ENCODE measurements around the gene RAD9A.

The RAD9A gene

DNA sequence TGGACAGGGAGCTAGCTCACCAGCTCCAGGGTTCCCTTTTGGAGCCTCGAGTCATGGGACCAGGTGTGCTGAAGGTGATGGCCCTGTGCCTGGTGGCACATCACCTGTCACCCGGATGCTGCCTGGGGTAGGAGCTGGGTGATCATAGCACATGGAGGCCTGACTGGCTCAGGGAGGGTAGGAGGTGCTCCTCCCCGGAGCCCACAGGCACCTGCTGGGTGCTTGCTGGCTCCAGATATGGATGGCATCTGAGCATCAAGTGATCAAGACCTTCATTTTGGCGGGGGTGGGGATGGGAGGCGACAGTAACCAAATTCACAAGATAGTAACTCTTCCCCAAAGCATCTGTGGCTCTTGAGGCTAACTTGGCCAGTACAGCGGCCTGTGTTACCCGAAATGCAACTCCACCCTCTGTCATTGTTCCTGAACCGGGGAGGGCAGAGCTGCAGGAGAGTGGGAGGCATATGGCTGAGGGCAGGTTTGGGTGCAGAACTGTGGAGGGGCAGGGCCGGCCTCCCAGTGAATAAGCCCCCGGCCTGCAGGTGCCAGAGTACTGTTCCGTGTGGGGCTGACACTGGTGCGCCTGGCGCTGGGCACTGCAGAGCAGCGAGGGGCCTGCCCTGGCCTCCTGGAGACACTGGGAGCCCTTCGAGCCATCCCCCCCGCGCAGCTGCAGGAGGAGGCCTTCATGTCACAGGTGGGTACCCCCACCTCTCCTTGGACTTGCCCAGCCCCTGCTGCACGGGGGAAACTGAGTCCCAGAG, 16.8 kb downstream of the RAD9A start:
- Histone ChIP-seq H3K27me3 (peaks cover 0 to 90% of the 10 kb centered on the region in 2 donors), H3K4me3 (no peak overlapping the region), H3K27ac (no peak overlapping the region), H3K9me3 (no peaks in the 10 kb centered on the region), H3K36me3 (no peaks in the 10 kb centered on the region), H3K4me1 (peaks cover 0 to 11% (median 0%) of the 10 kb centered on the region in 4 donors)
- TF ChIP-seq, protein P1, sequence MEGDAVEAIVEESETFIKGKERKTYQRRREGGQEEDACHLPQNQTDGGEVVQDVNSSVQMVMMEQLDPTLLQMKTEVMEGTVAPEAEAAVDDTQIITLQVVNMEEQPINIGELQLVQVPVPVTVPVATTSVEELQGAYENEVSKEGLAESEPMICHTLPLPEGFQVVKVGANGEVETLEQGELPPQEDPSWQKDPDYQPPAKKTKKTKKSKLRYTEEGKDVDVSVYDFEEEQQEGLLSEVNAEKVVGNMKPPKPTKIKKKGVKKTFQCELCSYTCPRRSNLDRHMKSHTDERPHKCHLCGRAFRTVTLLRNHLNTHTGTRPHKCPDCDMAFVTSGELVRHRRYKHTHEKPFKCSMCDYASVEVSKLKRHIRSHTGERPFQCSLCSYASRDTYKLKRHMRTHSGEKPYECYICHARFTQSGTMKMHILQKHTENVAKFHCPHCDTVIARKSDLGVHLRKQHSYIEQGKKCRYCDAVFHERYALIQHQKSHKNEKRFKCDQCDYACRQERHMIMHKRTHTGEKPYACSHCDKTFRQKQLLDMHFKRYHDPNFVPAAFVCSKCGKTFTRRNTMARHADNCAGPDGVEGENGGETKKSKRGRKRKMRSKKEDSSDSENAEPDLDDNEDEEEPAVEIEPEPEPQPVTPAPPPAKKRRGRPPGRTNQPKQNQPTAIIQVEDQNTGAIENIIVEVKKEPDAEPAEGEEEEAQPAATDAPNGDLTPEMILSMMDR (IDR thresholded peaks at IDR 0.05), result no peak
- intact Hi-C loops (cut with DNase I; ENCODE audit: low total_unique reads), result no loop called here
- DNase-seq, result no peak

DNA sequence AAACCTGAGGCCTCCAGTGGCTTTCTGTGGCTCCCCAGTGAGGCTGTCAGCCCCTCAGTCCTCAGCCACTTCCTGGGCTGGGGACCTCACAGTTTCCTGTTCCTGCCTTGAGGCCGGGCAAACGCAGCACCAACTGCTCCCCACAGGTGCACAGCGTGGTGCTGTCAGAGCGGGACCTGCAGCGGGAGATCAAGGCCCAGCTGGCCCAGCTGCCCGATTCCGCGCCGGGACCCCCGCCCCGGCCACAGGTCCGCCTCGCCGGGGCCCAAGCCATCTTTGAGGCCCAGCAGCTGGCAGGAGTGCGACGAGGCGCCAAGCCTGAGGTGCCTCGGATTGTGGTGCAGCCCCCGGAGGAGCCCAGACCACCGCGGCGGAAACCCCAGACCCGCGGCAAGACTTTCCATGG, 17.5 kb downstream of the RAD9A start:
- peaks cover 0 to 84% of the 10 kb centered on the region in 2 donors for H3K27me3 ChIP-seq
- TF ChIP-seq, protein P1 (IDR thresholded peaks at IDR 0.05), result no peak
- H3K36me3 ChIP-seq, result no peaks in the 10 kb centered on the region
- H3K4me1 ChIP-seq, result peaks cover 0 to 11% (median 0%) of the 10 kb centered on the region in 4 donors
- H3K4me3 ChIP-seq, result no peak overlapping the region
- intact Hi-C loops (cut with DNase I; ENCODE audit: low total_unique reads), result no loop called here
- H3K9me3 ChIP-seq, result no peaks in the 10 kb centered on the region
- DNase-seq, result no peak
- no peak overlapping the region for H3K27ac ChIP-seq

DNA sequence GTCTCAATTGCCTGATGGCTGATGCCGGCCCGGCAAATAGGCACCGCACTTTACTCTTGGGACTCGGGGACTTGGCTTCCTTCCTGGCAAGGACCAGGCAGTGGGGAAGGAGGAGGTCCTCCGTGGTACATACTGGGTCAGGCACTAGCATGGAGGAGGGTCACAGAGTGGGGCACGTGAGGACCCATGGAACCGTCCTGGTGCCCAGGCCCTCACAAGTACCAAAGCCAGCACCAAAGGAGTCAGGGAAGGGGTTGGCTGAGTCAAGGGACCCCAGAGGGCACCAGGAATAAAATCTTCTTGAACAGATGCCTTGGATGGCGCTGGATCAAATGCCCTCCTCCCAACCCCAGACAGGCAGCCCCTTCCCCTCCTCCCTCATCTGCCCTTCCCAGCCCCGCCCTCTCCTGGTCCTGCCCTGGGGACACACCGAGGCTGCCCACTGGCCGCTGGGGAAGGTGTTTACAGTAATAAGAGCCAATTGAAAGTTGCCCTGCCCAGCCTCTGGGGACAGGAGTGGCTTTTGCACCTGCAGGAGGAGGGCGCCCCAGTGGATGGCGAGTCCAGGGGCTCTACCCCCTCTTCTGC, 18.1 kb downstream of the RAD9A start:
- H3K27me3 ChIP-seq, result peaks cover 0 to 79% of the 10 kb centered on the region in 2 donors
- intact Hi-C loops (cut with DNase I; ENCODE audit: low total_unique reads), result no loop called here

DNA sequence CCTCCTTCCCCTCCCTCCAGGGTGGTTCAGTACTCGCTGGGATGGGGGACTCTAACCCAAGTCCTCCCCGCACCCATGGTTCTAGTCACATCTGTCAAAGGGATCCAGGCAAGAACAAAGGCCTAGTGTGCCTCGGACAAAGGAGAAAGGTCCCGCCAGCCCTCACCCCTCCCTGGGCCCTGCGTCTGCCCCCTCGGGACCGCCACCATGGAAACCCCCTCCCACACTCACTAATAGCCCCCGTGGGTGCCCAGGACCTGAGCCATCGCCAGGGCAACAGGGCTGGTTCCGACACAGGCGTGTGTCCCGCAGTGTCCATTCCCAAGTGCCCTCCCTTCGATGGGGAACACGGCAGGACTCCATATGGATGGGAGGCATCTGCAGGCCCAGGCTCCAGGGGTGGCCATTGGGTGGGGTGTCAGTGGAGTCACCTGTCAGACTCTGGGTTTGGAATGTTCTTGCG, 18.6 kb downstream of the RAD9A start:
- DNase-seq, result no peak
- intact Hi-C loops (cut with DNase I; ENCODE audit: low total_unique reads), result no loop called here
- TF ChIP-seq, protein P1 (IDR thresholded peaks at IDR 0.05), result no peak
- no peaks in the 10 kb centered on the region for H3K36me3 ChIP-seq
- H3K4me1 ChIP-seq, result peaks cover 0 to 18% (median 3%) of the 10 kb centered on the region in 4 donors
- no peak overlapping the region for H3K4me3 ChIP-seq
- no peaks in the 10 kb centered on the region for H3K9me3 ChIP-seq
- no peak overlapping the region for H3K27ac ChIP-seq
- H3K27me3 ChIP-seq, result peaks cover 0 to 74% of the 10 kb centered on the region in 2 donors

More for the DNA sequence above, 18.1 kb downstream of the RAD9A start:
- Histone ChIP-seq H3K36me3 (no peaks in the 10 kb centered on the region), H3K27ac (no peak overlapping the region), H3K4me1 (peaks cover 0 to 13% (median under 1%) of the 10 kb centered on the region in 4 donors), H3K9me3 (no peaks in the 10 kb centered on the region), H3K4me3 (no peak overlapping the region)
- no peak for DNase-seq
- TF ChIP-seq, protein P1 (IDR thresholded peaks at IDR 0.05), result no peak

DNA sequence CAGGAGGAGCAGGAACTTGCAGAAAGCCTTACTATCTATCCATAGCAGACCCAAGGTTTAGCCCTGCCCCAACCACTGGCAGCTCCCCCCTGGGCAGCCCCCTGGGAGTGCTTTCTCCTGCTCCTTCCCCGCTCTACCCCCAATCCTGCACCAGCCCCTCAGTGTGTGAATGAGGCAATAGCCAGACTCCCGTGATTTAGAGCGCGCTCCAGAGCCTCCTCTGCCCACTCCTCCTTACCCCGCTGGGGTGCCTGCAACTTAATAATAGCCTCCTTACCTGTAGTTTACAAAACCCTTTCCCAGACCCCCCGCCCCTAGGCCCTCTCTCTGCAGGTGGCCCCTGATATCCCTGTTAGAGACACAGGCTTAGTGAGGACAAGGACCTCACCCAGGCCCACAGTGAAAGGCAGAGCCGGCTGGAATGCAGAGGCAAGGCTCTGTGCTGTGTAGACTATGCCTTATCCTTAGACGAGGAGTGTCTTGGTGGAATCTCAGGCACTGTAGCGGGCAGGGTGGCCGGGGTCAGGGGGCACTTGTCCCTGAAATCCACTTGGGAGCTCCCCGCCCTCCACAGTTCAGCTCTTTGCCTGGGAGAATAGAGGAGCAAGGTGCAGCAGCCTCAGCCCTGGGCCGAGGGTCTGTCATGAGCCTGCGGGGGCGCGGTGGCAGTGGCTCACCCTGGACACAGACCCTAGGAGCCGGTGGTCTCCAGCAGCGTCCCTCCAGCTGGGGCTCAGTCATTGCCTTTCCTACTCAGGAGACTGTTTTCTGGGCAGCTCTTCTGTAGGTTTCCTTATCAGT, 19.4 kb downstream of the RAD9A start:
- Histone ChIP-seq H3K36me3 (no peaks in the 10 kb centered on the region), H3K4me1 (peaks cover 0 to 26% (median 9%) of the 10 kb centered on the region in 4 donors), H3K4me3 (no peak overlapping the region), H3K27ac (no peak overlapping the region), H3K27me3 (peaks cover 0 to 66% of the 10 kb centered on the region in 2 donors), H3K9me3 (no peaks in the 10 kb centered on the region)
- intact Hi-C loops (cut with DNase I; ENCODE audit: low total_unique reads), result no loop called here
- DNase-seq, result no peak
- TF ChIP-seq, protein P1 (IDR thresholded peaks at IDR 0.05), result no peak

Measured in tibial artery (tissue), 4 donors.